ENCODE measurements around the gene SHLD1.

Gene SHLD1

GRCh38 chr20:5893052-5893451 lies 142.9 kb downstream of the SHLD1 start:
- no peak for DNase-seq (ENCODE audit: low spot score)

- DNase-seq (ENCODE audit: low spot score): no peak
Observed at GRCh38 chr20:5893621-5894020, 143.4 kb downstream of the SHLD1 start.

GRCh38 chr20:5895626-5896025 lies 145.4 kb downstream of the SHLD1 start:
- DNase-seq (ENCODE audit: low spot score): no peak

GRCh38 chr20:5899444-5899843 lies 149.2 kb downstream of the SHLD1 start:
- no peak for DNase-seq (ENCODE audit: low spot score)

DNA sequence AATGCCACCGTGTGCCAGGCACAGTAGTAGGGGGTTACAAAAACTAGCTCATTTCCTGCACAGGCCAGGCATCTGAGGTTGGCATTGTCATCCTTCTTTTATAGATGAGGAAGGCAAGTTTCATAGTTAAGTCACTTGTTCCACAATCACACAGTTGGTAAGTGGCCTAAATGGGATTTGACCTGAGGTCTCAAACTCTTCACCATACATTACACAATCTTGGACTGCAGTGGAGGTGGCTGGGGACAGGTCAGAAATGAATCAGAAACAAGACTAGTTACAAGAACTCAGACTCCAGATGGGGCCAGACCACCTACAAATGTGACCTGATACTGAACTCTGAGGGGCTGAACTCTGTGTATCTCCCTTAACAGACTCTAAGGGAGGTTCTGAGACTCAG lies 150.7 kb downstream of the SHLD1 start:
- DNase-seq (ENCODE audit: low spot score): no peak

DNA sequence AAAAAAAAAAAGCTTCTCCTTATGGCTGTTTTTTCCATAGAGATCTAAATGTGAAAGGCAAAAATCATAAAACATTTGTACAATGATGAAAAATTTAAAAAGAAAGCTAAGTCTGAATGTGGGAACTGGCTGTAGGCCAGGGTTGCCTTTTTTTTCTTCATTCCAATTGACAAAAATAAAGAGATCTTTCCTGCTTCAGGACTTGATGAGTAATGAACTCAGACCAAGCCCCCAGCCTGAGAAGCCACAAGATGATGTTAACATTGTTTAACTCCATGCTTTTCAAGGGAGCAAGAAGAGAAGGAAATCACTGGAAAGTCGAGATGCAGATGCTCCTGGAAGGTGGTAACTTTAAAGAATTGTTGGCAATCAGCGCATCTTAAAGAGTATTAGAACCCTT lies 158.8 kb downstream of the SHLD1 start:
- DNase-seq (ENCODE audit: low spot score): no peak

GRCh38 chr20:5910186-5910585 lies 160.0 kb downstream of the SHLD1 start:
- DNase-seq (ENCODE audit: low spot score): no peak

DNA sequence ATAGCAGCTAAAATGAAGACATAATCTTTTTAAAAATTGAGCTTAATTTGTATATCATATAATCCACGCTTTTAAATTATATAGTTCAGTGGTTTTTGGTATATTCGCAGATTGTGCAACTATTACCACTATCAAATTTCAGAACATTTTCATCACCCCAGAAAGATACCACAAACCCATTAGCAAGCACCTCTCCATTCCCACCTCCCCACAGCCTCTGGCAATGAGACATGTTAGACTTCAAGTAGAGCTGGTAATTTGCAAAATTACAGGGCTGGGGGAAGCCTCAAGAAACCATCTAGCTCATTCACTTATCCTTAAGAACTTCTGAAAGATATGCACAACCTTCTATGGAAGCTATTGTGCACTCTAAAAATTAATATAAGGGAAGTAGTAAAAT lies 163.0 kb downstream of the SHLD1 start:
- DNase-seq (ENCODE audit: low spot score): no peak

Measured in activated CD4-positive, alpha-beta T cell treated with anti-CD3 and anti-CD28 coated beads, Interleukin-2, Interleukin-4, amounts not matched to agents 100 ng/mL and 50 ng/mL, durations not matched to agents 16 hours and 8 hours (primary cell).